ENCODE measurements around the gene POP5.

Gene POP5

DNA sequence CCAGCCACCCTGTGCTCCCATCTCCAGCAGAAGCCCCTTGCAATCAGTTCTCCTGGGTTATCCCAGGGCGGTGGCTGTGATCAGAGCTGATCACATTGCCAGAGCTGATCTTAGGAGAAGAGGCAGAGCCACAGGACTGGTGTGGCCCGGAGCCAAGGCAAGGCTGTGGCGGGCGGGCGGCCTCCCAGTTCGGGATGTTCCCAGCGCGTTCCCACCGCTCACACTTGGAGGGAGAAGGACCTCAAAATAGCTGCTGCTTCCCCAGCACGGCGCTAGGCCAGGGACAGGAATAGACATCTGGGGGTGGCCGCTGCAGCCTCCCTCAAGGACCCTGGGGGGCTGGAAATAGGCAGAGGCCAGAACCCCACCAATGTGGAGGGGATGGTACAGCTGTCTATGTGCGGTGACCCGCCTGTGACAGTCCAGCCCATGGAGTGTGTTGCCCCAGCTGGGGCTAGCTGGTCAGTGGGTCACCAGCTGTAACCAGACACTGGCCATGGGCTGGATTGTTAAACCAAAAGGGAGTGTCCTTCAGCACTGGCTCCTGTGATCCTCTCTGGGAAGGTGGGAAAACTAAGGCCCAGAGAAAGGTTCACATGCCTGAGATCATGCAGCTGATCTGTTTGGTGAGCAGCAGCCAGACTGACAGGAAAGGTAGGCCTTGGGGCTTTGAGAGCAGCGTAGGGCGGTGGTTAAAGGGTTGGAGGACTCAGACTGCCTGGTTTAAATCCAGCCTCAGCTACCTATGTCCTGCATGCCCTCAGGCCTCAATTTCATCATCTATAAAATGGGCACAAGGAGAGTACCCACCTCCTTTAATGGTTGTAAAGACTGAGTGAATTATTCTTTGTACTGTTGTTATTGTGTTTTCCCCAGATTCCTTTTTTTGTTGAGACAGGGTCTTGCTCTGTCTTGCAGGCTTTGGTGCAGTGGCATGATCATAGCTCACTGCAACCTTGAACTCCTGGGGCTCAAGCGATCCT lies 8.0 kb upstream of the POP5 start:
- ATAC-seq, result no peak
- DNase-seq, result no peak

DNA sequence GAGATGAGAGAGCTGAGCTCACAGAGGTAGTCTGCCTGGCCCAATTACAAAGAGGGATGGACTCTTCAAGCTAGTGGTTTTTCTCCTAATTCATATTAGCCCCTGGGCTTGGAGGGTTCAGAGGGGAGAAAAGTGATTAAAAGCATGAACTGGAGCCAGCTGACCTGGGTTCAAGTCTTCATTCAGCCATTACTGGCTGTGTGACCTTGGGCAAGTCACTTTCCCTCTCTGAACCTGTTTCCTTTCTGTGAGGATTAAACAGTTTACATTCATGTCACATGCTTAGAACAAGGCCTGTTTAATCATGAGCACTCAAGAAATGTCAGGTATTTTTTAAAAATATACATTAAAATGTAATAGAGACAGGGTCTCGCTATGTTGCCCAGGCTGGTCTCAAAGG lies 7.2 kb upstream of the POP5 start:
- DNase-seq, result no peak

DNA sequence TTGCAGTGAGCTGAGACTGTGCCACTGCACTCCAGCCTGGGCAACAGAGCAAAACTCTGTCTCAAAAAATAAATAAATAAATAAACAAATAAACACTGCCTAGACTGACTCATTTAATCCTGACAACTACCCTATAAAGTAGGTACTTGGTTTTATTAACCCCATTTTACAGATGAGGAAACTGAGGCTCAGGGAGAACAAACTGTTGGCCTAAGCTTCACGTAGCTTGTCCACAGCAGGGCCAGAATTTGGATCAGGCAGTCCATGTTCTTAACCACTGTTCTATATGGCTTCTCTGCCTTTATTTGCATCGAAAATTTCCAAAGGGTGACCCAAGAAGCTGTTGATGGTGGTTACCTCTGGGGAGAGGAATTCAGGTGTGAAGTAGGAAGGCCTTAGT lies 5.7 kb upstream of the POP5 start:
- ATAC-seq, result no peak

More for the DNA sequence above, 7.2 kb upstream of the POP5 start:
- ATAC-seq, result no peak

DNA sequence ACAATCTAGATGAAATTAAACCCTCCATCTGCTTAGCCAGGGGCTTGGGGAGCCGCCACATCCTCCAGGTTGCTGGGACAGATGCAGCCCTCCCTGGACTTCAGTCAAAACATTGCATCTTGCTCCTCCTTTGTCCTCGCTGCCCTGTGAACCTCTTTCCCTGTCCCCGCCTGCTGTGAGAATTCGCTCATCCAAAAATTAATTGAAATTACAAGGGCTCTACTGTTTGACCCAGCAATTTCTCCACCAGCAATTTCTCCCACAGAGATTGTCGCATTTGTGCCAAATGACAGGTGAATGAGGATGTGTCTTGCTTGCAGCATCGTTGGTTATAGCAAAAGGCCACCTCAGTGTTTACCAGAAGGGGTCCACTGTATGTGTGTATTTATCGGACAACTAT lies 5.0 kb upstream of the POP5 start:
- no peak for ATAC-seq
- no peak for DNase-seq

More for the DNA sequence above, 5.7 kb upstream of the POP5 start:
- DNase-seq, result no peak

DNA sequence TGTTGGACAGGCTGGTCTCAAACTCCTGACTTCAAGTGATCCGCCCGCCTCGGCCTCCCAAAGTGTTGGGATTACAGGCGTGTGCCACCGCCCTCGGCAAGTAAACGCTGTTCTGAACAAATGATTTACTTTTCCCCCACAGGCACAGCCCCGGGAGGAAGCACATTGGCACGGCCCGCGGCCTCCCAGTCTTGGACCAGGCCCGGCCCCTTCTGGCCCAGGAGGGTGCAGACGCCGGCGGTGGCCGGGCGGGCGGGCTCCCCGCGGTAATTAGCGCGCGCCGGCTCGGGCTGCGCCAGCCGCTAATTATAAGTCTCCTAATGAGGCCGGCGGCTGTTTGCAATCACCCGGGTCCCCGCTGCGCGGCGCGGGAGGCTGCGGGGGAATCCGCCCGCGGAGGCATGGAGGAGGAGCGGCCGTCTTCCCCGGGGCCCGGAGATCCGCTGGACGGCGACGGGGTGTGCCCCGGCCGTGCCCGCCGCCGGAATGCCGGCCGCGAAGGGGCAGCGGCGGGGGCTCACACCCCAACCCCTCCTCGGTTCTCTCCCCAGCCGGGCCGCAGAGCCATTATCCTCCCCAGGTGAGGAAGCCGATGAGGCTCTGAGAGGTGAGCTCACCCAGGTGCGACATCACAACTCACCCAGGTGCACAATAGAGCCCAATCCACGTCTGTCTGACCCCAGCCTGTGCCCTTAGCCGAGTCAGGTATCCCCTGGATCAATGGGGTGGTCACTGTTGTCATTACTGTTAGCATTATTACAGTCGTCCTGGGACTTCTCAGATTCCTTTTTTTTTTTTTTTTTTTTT lies 3.3 kb upstream of the POP5 start:
- peak; percentile 65 for DNase-seq
- no peak for ATAC-seq

DNA sequence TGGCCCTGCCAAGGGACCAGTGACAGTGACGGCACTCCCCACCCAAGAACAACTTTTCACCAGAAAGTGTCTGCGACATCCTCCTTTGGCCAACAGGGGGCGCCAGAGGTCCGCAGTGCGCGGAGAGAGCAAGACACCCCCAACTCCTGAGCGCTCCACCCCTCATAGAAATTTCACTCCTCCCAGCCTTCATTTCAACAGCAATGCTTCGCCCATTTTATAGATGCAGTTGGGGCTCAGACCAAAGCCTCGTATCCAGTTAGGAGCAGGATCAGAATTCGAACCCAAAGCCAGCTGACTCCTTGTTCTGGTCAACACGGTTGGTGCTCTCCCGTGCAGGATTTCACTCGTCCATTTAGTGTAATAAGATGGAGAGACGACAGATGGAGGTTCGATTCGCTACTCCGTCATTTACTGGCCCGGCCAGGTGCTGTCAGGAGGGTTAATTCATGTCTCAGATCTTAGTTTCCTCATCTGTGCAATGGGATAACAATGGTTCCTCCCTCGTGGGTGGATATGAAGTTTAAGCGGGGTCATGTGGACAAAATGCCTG lies 2.4 kb upstream of the POP5 start:
- peak; percentile 92 for DNase-seq
- peak; percentile 38 for ATAC-seq

DNA sequence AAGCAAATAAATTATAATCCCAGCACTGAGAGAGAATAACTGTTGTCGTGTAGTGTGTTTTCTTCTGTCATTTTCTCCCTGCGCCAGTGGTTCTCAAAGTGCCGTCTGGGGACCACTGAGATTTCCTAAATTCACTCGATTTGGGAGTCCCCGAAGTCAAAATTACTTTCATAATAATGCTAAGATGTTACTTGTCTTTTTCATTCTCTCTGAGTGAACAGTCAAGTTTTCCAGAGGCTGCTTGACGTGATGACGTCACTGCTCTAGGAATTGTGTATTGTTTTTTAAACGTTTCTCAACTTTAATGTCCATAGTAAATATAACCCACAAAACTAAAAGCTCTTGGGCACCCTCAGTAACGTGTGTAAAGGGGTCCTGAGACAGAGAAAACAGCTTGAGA lies 796 bp upstream of the POP5 start:
- DNase-seq, result no peak
- ATAC-seq, result no peak

DNA sequence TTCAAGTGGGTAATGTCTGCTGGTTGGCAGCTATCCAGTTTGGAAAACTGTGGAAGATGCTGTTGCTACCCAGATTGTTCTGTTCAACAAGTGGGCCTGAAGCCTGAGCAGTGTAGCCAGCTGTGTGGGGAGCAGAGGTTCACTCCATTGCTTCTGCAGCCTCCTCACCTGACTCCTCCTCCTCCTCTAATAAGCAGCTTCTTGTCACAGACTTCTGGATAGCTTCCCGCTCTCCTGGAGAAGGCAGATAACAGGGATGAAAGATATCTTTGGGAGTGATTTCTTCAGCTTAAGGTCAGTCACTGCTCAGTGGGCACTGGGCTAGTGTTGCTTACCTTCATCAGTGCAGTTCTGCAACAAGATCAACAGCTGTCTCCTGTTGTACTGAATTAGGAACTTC lies 2.0 kb downstream of the POP5 start:
- DNase-seq (no peak), ATAC-seq (no peak)

DNA sequence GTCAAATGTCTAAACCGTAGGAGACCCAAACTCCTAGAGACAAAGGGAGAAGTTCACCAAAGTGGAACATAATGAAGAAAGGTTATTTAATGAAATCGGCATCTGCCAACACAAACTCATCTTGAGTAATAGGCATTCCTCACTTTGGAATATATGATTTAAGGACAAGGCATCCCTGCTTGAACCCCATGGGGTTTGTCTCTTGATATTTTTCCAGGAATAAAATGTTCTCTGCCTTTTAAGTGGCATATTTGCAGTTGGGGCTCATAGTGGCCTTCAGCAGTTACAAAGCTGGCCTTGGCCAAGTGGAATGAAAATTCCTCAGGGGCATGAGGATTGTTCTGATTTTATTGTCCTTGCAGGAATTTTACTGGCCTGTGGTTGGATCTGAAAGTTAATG lies 7.1 kb downstream of the POP5 start:
- DNase-seq (no peak), ATAC-seq (no peak)

DNA sequence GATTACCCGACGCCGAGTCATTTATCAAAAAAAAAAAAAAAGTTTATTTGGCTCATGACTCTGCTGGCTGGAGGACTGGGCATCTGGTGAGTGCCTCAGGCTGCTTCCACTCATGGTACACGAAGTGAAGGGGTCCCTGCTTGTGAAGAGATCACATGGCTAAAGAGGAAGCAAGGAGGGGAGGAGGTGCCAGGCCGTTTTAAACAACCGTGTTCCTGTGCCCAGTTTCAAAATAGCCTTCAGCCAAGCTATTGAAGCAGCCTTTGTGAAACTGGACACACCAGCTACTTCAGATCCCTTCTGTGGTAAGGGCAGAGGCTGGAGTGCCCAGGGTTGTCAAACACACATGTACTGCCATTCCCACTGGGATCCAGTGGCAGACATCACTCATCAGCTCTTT lies 7.6 kb downstream of the POP5 start:
- DNase-seq (no peak), ATAC-seq (no peak)

DNA sequence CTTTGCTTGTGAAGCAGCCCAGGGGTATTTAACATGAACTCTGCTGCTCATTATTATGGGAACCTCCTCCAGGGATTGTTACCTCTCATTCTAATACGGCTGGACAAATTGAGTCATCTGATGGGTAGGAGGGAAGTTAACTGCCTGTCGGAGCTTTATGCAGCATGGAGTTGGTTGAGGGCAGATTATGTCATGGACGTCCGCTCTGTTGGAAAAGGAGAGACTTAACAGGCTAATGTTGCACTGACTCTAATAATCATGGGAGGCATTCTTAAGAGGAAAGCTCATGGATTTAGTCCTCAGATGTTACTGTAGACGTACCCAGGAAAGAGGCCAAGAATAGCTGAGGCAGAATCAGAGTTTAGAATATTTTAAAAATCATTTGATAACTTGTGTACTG lies 9.9 kb downstream of the POP5 start:
- ATAC-seq, result no peak
- DNase-seq, result no peak

DNA sequence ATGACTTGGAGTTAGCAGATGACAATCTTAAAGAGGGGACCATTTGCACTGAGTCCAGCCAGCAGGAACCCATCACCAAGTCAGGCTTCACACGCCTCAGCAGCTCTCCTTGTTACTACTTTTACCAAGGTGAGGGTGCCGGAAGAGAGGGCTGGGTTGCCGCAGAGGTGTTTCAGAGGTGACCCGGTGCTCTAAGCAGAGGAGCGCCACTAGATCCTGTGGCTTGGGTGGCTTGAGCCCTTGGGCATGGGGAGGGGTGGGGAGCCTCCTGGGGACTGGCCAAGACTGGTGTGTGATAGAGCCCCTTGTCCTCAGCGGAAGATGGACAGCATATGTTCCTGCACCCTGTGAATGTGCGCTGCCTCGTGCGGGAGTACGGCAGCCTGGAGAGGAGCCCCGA lies 17.7 kb downstream of the POP5 start:
- ATAC-seq (no peak), DNase-seq (no peak)

DNA sequence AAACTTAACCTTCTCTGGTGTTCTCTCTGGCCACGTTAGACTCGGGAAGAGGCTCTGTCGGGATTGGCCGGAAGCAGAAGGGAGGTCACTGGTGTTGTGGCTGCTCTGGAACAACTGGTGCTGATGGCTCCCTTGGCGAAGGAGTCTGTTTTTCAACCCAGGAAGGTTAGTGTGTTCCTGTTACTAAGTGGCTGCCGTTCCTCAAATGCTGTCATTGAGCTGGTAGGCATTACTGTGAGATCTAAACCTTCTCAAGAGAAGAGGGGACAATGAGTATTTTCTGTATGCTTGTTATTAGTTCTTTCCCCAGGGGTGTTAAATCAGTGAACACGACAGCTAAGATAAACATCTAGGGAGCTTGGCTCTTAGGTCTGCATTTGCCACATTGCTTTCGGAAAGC lies 18.3 kb downstream of the POP5 start:
- DNase-seq, result no peak
- no peak for ATAC-seq

DNA sequence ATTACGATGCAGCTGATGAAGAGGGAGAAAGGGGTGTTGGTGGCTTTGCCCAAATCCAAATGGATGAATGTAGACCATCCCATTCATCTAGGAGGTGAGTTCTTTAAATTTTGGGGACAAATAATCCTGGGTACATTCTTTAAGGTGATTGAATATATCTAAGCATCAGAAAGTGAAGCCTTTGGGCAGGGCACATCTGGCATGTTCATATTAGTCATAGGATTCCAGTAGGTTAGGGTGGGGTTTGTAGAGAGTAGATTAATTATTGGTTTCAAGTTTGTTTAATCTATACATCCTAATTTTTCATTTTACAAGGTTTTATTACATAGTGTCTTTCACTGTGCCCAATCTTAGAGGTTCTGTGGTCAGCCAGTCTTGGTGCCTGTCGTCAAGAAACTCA lies 23.6 kb downstream of the POP5 start:
- ATAC-seq, result no peak

DNA sequence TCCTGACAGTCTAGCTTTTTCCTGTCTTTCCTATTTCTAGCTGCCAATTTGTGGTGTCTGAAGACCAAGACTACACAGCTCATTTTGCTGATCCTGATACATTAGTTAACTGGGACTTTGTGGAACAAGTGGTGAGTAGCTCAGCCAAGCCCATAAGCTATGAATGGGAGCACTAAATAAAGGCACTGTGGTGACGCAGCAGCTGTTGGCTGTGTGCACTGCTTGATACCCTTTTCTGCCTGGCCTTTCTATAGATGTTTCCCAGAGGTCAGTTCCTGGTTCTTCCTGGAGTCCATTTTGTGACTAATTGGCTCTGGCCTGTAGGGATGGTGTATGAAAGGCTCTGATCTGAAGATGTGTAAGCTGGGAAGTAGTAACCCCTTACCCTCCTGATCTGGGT lies 26.5 kb downstream of the POP5 start:
- no peak for ATAC-seq
- no peak for DNase-seq

More for the DNA sequence above, 23.6 kb downstream of the POP5 start:
- no peak for DNase-seq

DNA sequence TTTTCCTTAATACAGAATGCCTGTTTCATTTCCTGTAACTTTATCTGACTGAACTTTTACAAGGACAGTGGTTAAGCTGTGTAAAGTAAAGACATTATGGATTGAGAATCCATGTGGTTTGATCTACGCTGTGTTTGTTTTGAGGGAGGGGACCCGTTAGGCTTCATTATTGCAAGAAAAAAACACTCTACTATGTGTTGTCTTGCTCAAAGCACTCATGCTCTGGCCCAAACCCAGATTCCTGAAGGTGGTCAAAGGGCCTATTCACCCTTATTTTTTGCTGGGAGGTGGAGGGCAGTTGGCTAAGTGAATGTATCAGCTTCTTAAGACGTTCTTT lies 35.2 kb downstream of the POP5 start:
- DNase-seq, result no peak
- ATAC-seq, result no peak

DNA sequence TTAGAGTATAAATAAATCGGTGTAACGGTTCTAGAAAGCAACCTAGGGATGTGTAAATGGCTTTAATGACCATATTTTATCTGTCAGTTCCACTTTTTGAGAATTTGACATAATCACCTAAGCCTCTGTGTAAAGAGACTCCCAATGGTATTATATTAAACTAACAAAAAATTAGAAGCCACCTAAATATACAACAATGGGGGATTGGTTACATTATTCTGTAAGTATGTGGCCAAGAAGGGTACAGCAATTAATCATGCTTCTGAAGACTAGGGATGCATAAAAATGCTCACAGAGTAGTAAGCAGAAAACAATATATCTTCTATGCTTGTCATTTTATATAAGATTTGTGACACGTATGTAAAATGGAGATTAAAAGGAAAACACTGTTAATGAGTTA lies 36.5 kb downstream of the POP5 start:
- no peak for DNase-seq

DNA sequence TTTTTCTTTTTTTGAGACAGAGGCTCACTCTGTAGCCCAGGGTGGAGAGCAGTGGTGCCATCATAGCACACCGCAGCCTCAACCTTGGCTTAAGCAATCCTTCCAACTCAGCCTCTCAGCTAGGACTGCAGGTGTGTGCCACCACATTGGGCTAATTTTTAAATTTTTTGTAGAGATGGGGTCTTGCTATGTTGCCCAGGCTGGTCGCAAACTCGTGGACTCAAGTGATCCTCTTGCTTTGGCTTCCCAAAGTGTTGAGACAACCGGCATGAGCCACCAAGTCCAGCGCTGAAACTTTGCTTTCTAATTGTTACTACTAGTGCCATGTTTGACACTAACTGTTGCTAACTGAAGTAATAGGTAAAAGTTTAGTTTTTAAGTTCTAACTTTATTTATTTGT lies 39.0 kb downstream of the POP5 start:
- no peak for ATAC-seq
- DNase-seq, result no peak

More for the DNA sequence above, 36.5 kb downstream of the POP5 start:
- no peak for ATAC-seq

DNA sequence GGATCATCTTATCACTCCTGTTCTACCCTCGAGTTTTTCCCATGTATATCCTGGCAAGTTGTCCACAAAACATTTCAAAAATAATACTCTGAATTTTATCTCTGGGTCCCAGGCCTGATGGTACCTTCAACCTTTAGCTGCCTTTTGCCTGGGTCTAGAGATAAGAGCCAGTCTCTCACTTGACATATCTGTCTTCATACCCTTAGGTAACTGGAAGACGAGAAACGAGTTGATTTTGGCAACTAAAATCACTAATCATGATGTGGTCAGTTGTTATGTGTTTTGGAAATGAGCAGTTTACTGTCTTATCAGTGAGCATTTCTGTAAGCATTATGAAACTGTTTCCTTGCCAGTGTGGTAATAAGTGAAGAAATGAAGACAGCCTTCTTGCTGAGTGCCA lies 40.8 kb downstream of the POP5 start:
- DNase-seq (no peak), ATAC-seq (no peak)

DNA sequence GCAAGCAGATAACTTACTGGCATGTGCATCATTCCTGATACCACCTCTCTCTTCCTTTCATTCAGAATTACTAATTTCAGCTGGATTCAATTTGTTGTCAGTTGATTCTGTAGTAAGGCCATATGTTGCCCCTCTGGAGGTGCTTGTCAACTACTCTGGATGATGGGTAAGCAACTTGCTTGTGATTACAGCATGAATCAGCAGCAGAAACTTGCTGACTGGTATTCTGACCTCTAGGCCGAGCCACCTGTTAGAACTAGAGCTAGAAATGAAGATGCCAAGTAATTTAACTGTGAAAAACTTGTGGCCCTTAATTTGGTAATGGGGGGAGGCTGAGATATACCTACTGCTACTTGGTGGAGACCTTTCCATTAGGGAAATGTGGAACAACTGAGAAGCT lies 41.9 kb downstream of the POP5 start:
- no peak for DNase-seq
- ATAC-seq, result no peak

DNA sequence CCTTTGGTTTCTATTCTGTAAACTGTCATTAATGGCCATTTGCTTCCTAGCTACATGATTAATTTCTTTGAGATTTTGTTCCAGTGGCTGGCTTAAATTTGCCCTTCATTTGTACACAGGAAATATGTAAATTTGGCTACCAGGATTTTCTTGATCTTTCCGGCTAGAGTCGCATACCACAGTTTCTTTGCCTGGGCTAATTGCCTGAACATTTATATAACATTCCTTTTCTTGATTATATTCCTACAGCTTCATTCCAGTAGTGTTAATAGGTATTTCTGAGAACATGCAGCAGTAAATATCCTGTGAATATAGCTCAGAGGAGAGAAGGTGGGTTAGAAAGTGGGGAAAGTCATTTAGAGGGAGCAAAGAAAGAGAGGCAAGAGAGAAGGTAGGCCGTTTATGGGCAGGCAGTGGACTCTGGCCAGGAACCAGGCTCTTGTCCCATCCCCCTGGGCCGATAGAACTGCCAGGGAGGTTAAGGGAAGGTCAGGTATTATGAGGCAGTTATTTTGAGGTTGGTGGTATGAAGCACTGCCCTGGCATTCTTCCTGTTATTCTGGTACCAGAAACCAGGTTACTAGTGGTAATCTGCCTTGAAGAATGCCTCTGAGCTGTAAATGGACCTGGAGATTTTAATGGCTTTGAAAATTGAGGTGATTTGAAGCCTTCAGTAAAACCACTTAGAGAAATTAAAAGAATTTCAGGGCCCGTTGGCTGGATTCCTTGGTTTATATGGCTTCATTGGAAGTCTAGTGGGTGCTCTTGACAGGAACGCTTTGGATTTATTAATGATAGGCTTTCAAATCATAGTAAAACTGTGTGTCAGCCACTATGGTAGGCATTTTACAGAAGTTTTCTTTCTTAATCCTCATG lies 42.7 kb downstream of the POP5 start:
- ATAC-seq, result no peak
- DNase-seq, result no peak

DNA sequence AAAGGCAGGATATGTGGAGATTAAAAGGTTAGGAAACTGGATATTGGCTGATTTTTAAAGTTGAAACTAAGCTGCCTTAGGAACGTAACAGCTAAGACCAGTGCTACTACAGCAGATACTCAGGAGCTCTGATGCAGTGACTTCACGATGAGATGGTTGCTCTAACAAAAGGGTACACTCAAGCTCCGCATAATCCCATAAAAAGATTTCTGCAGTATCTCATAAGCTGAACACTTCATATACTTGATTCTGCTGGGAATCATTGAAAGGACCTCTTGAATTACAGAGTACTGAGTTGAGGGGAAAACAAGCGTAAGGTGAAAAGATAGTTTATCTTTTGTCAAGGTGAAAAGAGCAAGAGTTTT lies 43.4 kb downstream of the POP5 start:
- no peak for ATAC-seq

More for the DNA sequence above, 43.4 kb downstream of the POP5 start:
- DNase-seq, result no peak

Data from stimulated activated naive CD8-positive, alpha-beta T cell treated with anti-CD3 and anti-CD28 coated beads, Interleukin-15, Interleukin-2, amounts not matched to agents 100 U/mL and 50 U/mL, for 24 hours (primary cell).